Ishikawa (cell line): ENCODE results near the gene CASTOR1.

Experiments used
- CEBPB ChIP-seq: IDR thresholded peaks from 2 replicates; pipeline ENCODE4 v1.6.1; 2012
- CREB1 ChIP-seq: IDR thresholded peaks from 2 replicates; pipeline ENCODE4 v1.6.1; 2012; ENCODE audit warnings: low read depth
- EGR1 ChIP-seq: IDR thresholded peaks from 2 replicates; pipeline ENCODE4 v1.6.1; 2012
- EP300 ChIP-seq: IDR thresholded peaks from 2 replicates; pipeline ENCODE4 v1.6.1; 2012; ENCODE audit warnings: borderline replicate concordance
- RAD21 ChIP-seq: IDR thresholded peaks from 2 replicates; pipeline ENCODE4 v1.6.1; 2012; ENCODE audit warnings: low read depth
- REST ChIP-seq: IDR thresholded peaks from 2 replicates; pipeline ENCODE4 v1.6.1; 2012; ENCODE audit warnings: low read depth, mild to moderate bottlenecking
- TAF1 ChIP-seq: IDR thresholded peaks from 2 replicates; pipeline ENCODE4 v1.6.1; 2012; ENCODE audit warnings: low read depth, mild to moderate bottlenecking
- USF1 ChIP-seq: IDR thresholded peaks from 2 replicates; pipeline ENCODE4 v1.6.1; 2012
- YY1 ChIP-seq: IDR thresholded peaks from 2 replicates; pipeline ENCODE4 v1.6.1; 2012; ENCODE audit warnings: low read depth
- TF ChIP-seq, protein P1 (sequence below): IDR thresholded peaks from 2 replicates; pipeline ENCODE4 v1.6.1; 2012

- TF ChIP-seq USF1 (no peak), EGR1 (no peak), CREB1 (no peak), YY1 (no peak), RAD21 (no peak), EP300 (no peak), TAF1 (no peak), REST (no peak), CEBPB (no peak)
- TF ChIP-seq, protein P1, sequence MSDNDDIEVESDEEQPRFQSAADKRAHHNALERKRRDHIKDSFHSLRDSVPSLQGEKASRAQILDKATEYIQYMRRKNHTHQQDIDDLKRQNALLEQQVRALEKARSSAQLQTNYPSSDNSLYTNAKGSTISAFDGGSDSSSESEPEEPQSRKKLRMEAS = no peak
Observed at GRCh38 chr22:30294066-30294465, 4.8 kb upstream of the CASTOR1 start.
